Neural cell (in vitro differentiated cells): ENCODE measurements around the gene TRAK1. TPM values are rescaled to one million over a fixed set of nuclear protein-coding genes. Genes with fewer than 3 reads are reported as not detected.

ENCODE experiments used
- H2AFZ ChIP-seq: fragments of 200-600, 300-800 bp; sonication (generic), shearing (Covaris generic); 2 replicates; pipeline ENCODE4 v1.6.0; 2014; ENCODE audit warnings: low read depth, mild to moderate bottlenecking, antibody characterized with exemption, low read length, moderate library complexity
- H3F3A ChIP-seq: fragments of 200-600 bp; shearing (Covaris generic); 2 replicates; pipeline ENCODE4 v1.6.1; 2016; ENCODE audit warnings: mild to moderate bottlenecking, moderate library complexity, mixed read lengths, antibody characterized with exemption, low read length; ENCODE audit not compliant: insufficient read depth, poor library complexity, severe bottlenecking
- H3K27ac ChIP-seq: fragments of 200-600, 300-800 bp; sonication (generic), shearing (Covaris generic); 2 replicates; pipeline ENCODE4 v1.5.1; 2014; ENCODE audit warnings: mild to moderate bottlenecking, low read length, moderate library complexity
- H3K27me3 ChIP-seq: fragments of 300-800, 200-600 bp; sonication (generic), shearing (Covaris generic); 2 replicates; pipeline ENCODE4 v1.6.0; 2014; ENCODE audit warnings: mild to moderate bottlenecking, low read depth, low read length, moderate library complexity; ENCODE audit not compliant: insufficient read depth
- H3K36me3 ChIP-seq: fragments of 300-800, 200-600 bp; sonication (generic), shearing (Covaris generic); 2 replicates; pipeline ENCODE4 v1.5.1; 2014; ENCODE audit warnings: mild to moderate bottlenecking, antibody characterized with exemption, low read length, moderate library complexity; ENCODE audit not compliant: insufficient read depth
- H3K4me2 ChIP-seq: fragments of 300-800, 200-600 bp; sonication (generic), shearing (Covaris generic); 2 replicates; pipeline ENCODE4 v1.6.0; 2014; ENCODE audit warnings: mild to moderate bottlenecking, low read length
- H3K4me3 ChIP-seq: fragments of 300-800, 200-600 bp; sonication (generic), shearing (Covaris generic); 2 replicates; pipeline ENCODE4 v1.5.1; 2014; ENCODE audit warnings: mild to moderate bottlenecking, low read length, moderate library complexity
- H3K79me2 ChIP-seq: fragments of 200-600 bp; shearing (Covaris generic); replicated peaks from 2 replicates; pipeline ENCODE4 v1.6.0; 2014; ENCODE audit warnings: mild to moderate bottlenecking, low read length, moderate library complexity; ENCODE audit not compliant: insufficient read depth
- H3K9ac ChIP-seq: fragments of 300-800, 200-600 bp; sonication (generic), shearing (Covaris generic); 2 replicates; pipeline ENCODE4 v1.6.1; 2016; ENCODE audit warnings: mild to moderate bottlenecking, low read length, mixed read lengths
- H3K9me2 ChIP-seq: fragments of 200-600 bp; shearing (Covaris generic); 2 replicates; pipeline ENCODE4 v1.6.1; 2016; ENCODE audit warnings: mild to moderate bottlenecking, low read length, mixed read lengths; ENCODE audit not compliant: insufficient read depth
- H3K9me3 ChIP-seq: fragments of 200-600, 300-800 bp; sonication (generic), shearing (Covaris generic); 2 replicates; pipeline ENCODE4 v1.6.1; 2016; ENCODE audit warnings: mild to moderate bottlenecking, mixed run types, low read length, moderate library complexity, mixed read lengths
- H4K20me1 ChIP-seq: fragments of 200-600 bp; shearing (Covaris generic); 2 replicates; pipeline ENCODE4 v1.6.1; 2016; ENCODE audit warnings: mild to moderate bottlenecking, mixed run types; ENCODE audit not compliant: insufficient read depth
- EP300 ChIP-seq: fragments of 450-650 bp; conservative IDR thresholded peaks from 2 replicates; pipeline ENCODE4 v1.6.1; 2014; ENCODE audit warnings: antibody characterized with exemption, mild to moderate bottlenecking, moderate library complexity; ENCODE audit not compliant: poor library complexity, severe bottlenecking
- EZH2 ChIP-seq: fragments of 200-600, 300-800 bp; shearing (Covaris generic), sonication (generic); IDR thresholded peaks from 2 replicates; pipeline ENCODE4 v1.6.1; 2014; ENCODE audit warnings: antibody characterized with exemption, low read length, borderline replicate concordance, mild to moderate bottlenecking; ENCODE audit not compliant: insufficient read depth, poor library complexity, severe bottlenecking
- MXI1 ChIP-seq: fragments of 450-650 bp; conservative IDR thresholded peaks from 2 replicates; pipeline ENCODE4 v1.6.1; 2014; ENCODE audit warnings: antibody characterized with exemption, mild to moderate bottlenecking; ENCODE audit not compliant: poor library complexity, severe bottlenecking
- POLR2AphosphoS5 ChIP-seq: IDR thresholded peaks from 2 replicates; pipeline ENCODE4 v1.6.1; 2012
- RAD21 ChIP-seq: fragments of 450-650 bp; conservative IDR thresholded peaks from 2 replicates; pipeline ENCODE4 v1.6.1; 2014; ENCODE audit warnings: antibody characterized with exemption, mild to moderate bottlenecking, moderate library complexity
- SMC3 ChIP-seq: fragments of 450-650 bp; conservative IDR thresholded peaks from 2 replicates; pipeline ENCODE4 v1.6.1; 2014; ENCODE audit warnings: antibody characterized with exemption, mild to moderate bottlenecking, moderate library complexity; ENCODE audit not compliant: poor library complexity
- TAF1 ChIP-seq: IDR thresholded peaks from 2 replicates; pipeline ENCODE4 v1.6.1; 2012; ENCODE audit warnings: low read depth
- polyA plus RNA-seq: library from polyadenylated mRNA; depleted of rRNA; stranded (reverse); fragments of >200 nt; gene quantifications from 2 replicates; pipeline ENCODE4 v1.2.3, GENCODE V29; 2014
- TF ChIP-seq, protein P1 (sequence below): IDR thresholded peaks from 2 replicates; pipeline ENCODE4 v1.6.1; 2012; ENCODE audit warnings: borderline replicate concordance
- TF ChIP-seq, protein P2 (sequence below): fragments of 450-650 bp; IDR thresholded peaks from 2 replicates; pipeline ENCODE4 v1.5.1; 2014; ENCODE audit warnings: antibody characterized with exemption, mild to moderate bottlenecking, moderate library complexity; ENCODE audit not compliant: poor library complexity, severe bottlenecking

TRAK1 gene
- polyA plus RNA-seq, 1 donor from 2014 or later: 34.7 TPM

DNA sequence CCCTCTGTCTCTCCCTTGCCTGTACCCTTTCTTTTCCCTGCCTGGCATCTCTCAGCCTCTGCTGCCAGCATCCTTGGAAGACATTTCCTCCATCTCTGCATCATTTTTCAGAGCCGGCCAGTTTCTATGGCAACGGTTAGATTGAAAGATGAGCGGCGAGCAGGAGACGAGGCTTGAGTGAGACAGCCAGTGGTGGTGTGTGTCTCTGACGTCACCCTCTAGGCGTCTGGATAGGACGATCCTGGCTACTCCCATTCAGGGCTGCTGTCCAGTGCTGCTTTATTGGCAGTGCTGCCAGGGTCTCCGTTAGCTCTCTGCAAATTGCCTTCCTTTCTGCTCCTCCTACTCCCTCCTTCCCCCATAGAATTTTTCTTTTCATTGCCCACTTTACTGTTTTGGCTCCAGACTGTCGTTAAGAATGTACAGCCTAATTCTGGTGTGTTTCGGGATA, 57.9 kb downstream of the TRAK1 start:
- no peak for TF ChIP-seq MXI1
- TF ChIP-seq TAF1: peak; percentile 77
- TF ChIP-seq, protein P1, sequence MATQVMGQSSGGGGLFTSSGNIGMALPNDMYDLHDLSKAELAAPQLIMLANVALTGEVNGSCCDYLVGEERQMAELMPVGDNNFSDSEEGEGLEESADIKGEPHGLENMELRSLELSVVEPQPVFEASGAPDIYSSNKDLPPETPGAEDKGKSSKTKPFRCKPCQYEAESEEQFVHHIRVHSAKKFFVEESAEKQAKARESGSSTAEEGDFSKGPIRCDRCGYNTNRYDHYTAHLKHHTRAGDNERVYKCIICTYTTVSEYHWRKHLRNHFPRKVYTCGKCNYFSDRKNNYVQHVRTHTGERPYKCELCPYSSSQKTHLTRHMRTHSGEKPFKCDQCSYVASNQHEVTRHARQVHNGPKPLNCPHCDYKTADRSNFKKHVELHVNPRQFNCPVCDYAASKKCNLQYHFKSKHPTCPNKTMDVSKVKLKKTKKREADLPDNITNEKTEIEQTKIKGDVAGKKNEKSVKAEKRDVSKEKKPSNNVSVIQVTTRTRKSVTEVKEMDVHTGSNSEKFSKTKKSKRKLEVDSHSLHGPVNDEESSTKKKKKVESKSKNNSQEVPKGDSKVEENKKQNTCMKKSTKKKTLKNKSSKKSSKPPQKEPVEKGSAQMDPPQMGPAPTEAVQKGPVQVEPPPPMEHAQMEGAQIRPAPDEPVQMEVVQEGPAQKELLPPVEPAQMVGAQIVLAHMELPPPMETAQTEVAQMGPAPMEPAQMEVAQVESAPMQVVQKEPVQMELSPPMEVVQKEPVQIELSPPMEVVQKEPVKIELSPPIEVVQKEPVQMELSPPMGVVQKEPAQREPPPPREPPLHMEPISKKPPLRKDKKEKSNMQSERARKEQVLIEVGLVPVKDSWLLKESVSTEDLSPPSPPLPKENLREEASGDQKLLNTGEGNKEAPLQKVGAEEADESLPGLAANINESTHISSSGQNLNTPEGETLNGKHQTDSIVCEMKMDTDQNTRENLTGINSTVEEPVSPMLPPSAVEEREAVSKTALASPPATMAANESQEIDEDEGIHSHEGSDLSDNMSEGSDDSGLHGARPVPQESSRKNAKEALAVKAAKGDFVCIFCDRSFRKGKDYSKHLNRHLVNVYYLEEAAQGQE: peak; percentile 81
- TF ChIP-seq SMC3: peak; percentile 20
- peak; percentile 93 for TF ChIP-seq POLR2AphosphoS5
- TF ChIP-seq, protein P2, sequence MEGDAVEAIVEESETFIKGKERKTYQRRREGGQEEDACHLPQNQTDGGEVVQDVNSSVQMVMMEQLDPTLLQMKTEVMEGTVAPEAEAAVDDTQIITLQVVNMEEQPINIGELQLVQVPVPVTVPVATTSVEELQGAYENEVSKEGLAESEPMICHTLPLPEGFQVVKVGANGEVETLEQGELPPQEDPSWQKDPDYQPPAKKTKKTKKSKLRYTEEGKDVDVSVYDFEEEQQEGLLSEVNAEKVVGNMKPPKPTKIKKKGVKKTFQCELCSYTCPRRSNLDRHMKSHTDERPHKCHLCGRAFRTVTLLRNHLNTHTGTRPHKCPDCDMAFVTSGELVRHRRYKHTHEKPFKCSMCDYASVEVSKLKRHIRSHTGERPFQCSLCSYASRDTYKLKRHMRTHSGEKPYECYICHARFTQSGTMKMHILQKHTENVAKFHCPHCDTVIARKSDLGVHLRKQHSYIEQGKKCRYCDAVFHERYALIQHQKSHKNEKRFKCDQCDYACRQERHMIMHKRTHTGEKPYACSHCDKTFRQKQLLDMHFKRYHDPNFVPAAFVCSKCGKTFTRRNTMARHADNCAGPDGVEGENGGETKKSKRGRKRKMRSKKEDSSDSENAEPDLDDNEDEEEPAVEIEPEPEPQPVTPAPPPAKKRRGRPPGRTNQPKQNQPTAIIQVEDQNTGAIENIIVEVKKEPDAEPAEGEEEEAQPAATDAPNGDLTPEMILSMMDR: no peak
- peak; percentile 18 for TF ChIP-seq RAD21
- TF ChIP-seq EP300: peak; percentile 47
- TF ChIP-seq EZH2: no peak
- Histone ChIP-seq H3K4me2 (peak overlapping the region; percentile 95), H3K9ac (peak overlapping the region; percentile 85), H3K27ac (peak overlapping the region; percentile 98), H3F3A (no peaks in the 10 kb centered on the region), H3K79me2 (peaks cover 49% of the 10 kb centered on the region), H3K4me3 (peak overlapping the region; percentile 70), H3K36me3 (no peaks in the 10 kb centered on the region), H2AFZ (peak overlapping the region; percentile 54), H3K27me3 (no peaks in the 10 kb centered on the region), H4K20me1 (no peaks in the 10 kb centered on the region), H3K9me3 (no peaks in the 10 kb centered on the region), H3K9me2 (no peaks in the 10 kb centered on the region)

DNA sequence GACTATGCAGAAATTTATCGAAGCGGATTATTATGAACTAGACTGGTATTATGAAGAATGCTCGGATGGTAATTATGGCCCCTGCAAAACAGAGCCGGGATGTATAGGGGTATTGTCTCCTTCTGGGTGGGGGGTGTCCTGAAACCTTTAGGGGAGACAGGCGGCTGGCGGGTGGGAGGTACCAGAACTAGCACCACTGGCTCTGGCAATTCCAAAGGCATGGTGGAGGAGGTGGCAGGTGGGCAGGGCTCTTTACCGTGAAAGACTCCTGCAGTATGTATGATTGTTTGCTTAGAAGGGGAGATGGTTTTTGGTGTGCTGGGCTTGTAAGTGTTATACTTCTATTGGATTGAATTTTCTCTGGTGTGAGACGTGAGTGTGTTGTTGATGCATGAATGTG, 58.4 kb downstream of the TRAK1 start:
- peak overlapping the region; percentile 98 for H3K27ac ChIP-seq
- no peaks in the 10 kb centered on the region for H3F3A ChIP-seq
- peak overlapping the region; percentile 70 for H3K4me3 ChIP-seq
- no peaks in the 10 kb centered on the region for H3K27me3 ChIP-seq
- peak overlapping the region; percentile 85 for H3K9ac ChIP-seq
- TF ChIP-seq, protein P2: no peak
- no peak for TF ChIP-seq POLR2AphosphoS5
- no peak for TF ChIP-seq EP300
- H3K36me3 ChIP-seq: no peaks in the 10 kb centered on the region
- H3K9me3 ChIP-seq: no peaks in the 10 kb centered on the region
- peaks cover 54% of the 10 kb centered on the region for H3K79me2 ChIP-seq
- H2AFZ ChIP-seq: peak overlapping the region; percentile 54
- H3K9me2 ChIP-seq: no peaks in the 10 kb centered on the region
- peak overlapping the region; percentile 95 for H3K4me2 ChIP-seq
- H4K20me1 ChIP-seq: no peaks in the 10 kb centered on the region
